Hepatocyte (in vitro differentiated cells): ENCODE results near the gene TIPARP. TPM values are rescaled to one million over a fixed set of nuclear protein-coding genes. Genes with fewer than 3 reads are reported as not detected.

ENCODE experiments used
- DNase-seq: peaks from one replicate; pipeline ENCODE4 v3.0.0-alpha.2; 2016; ENCODE audit warnings: low spot score
- H2AFZ ChIP-seq: fragments of 200-600 bp; sonication (generic); 2 replicates; pipeline ENCODE4 v1.6.0; 2016; ENCODE audit warnings: antibody characterized with exemption, mild to moderate bottlenecking
- H3K27ac ChIP-seq: fragments of 200-600 bp; sonication (generic); 2 replicates; pipeline ENCODE4 v1.5.1; 2016; ENCODE audit warnings: mild to moderate bottlenecking
- H3K27me3 ChIP-seq: fragments of 200-600 bp; sonication (generic); 2 replicates; pipeline ENCODE4 v1.6.1; 2016
- H3K36me3 ChIP-seq: fragments of 200-600 bp; sonication (generic); replicated peaks from 2 replicates; pipeline ENCODE4 v1.5.1; 2016; ENCODE audit warnings: low read depth; ENCODE audit not compliant: insufficient read depth
- H3K4me1 ChIP-seq: fragments of 200-600 bp; sonication (generic); 2 replicates; pipeline ENCODE4 v1.5.1; 2016; ENCODE audit warnings: mild to moderate bottlenecking, moderate library complexity; ENCODE audit not compliant: insufficient read depth
- H3K4me2 ChIP-seq: fragments of 200-600 bp; sonication (generic); 2 replicates; pipeline ENCODE4 v1.6.0; 2016
- H3K4me3 ChIP-seq: fragments of 200-600 bp; sonication (generic); 2 replicates; pipeline ENCODE4 v1.5.1; 2016; ENCODE audit warnings: mild to moderate bottlenecking
- H3K79me2 ChIP-seq: fragments of 200-600 bp; sonication (generic); 2 replicates; pipeline ENCODE4 v1.6.0; 2017; ENCODE audit warnings: mild to moderate bottlenecking
- H3K9me2 ChIP-seq: fragments of 200-600 bp; sonication (generic); replicated peaks from 2 replicates; pipeline ENCODE4 v1.6.0; 2017; ENCODE audit warnings: mild to moderate bottlenecking; ENCODE audit not compliant: insufficient read depth
- H3K9me3 ChIP-seq: fragments of 200-600 bp; sonication (generic); 2 replicates; pipeline ENCODE4 v1.5.1; 2016; ENCODE audit warnings: low read depth, mild to moderate bottlenecking
- H4K20me1 ChIP-seq: fragments of 200-600 bp; sonication (generic); 2 replicates; pipeline ENCODE4 v1.6.0; 2016; ENCODE audit warnings: mild to moderate bottlenecking; ENCODE audit not compliant: insufficient read depth, poor library complexity, severe bottlenecking
- EZH2 ChIP-seq: fragments of 200-600 bp; sonication (generic); IDR thresholded peaks from 2 replicates; pipeline ENCODE4 v1.6.1; 2016; ENCODE audit warnings: antibody characterized with exemption, mild to moderate bottlenecking, borderline replicate concordance
- EZH2phosphoT487 ChIP-seq: fragments of 200-600 bp; sonication (generic); IDR thresholded peaks from one replicate; pipeline ENCODE4 v1.6.1; 2018; ENCODE audit warnings: antibody characterized with exemption, mild to moderate bottlenecking, low read depth, moderate library complexity; ENCODE audit not compliant: unreplicated experiment, severe bottlenecking
- WGBS: methylation state at CpG from one replicate; pipeline ENCODE4 v1.1.6; 2016; ENCODE audit warnings: low lambda C conversion rate; ENCODE audit errors: missing lambda C conversion rate; 5-methylcytosine and 5-hydroxymethylcytosine counted together
- polyA plus RNA-seq: library from polyadenylated mRNA; unstranded; fragments of >200 nt; fragmentation: Nextera tagmentation; extraction: Ambion mirVana; gene quantifications from 2 replicates; pipeline ENCODE4 v1.2.1, GENCODE V29; 2016
- total RNA-seq: library from RNA; depleted of rRNA; stranded (reverse); fragments of >200 nt; gene quantifications from 2 replicates; pipeline ENCODE4 v1.2.3, GENCODE V29; 2014
- TF ChIP-seq, protein P1 (sequence below): fragments of 200-600 bp; sonication (generic); IDR thresholded peaks from 2 replicates; pipeline ENCODE4 v1.5.1; 2016; ENCODE audit warnings: antibody characterized with exemption, mild to moderate bottlenecking; ENCODE audit not compliant: poor library complexity

Gene TIPARP
- total and polyA plus RNA-seq, 2 experiments from 2014 or later = 19.9 to 112 TPM

DNA sequence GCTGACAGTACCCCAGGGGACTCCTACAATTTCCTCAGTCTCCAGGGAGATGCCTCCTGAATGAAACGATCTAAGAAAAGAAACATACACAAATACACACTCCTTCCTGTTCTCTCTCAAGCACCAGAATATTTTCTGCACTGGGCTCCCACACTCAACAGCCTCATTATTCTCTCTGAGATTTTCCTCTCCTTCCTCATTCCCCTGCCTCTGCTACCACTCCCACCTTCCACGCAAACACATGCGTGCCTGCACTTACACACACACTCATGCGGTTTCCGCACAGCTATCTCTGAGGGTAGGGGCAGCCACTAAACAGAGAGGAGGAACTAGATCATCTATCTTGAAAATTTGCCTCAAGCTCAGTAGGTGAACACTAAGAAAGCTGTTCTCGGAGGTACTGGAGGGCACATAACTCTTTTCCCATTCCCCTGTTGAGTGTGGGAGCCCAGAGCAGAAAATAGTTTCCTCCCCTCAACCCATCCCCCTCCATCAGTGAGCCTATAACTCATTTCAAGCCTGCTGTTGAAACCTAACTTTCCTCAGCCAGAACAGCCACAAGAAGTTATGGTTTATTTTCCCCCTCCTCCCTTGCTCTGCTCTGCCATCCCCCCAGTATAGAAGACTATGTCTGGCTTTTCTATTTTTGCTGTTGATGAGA lies 30.5 kb upstream of the TIPARP start:
- TF ChIP-seq, protein P1, sequence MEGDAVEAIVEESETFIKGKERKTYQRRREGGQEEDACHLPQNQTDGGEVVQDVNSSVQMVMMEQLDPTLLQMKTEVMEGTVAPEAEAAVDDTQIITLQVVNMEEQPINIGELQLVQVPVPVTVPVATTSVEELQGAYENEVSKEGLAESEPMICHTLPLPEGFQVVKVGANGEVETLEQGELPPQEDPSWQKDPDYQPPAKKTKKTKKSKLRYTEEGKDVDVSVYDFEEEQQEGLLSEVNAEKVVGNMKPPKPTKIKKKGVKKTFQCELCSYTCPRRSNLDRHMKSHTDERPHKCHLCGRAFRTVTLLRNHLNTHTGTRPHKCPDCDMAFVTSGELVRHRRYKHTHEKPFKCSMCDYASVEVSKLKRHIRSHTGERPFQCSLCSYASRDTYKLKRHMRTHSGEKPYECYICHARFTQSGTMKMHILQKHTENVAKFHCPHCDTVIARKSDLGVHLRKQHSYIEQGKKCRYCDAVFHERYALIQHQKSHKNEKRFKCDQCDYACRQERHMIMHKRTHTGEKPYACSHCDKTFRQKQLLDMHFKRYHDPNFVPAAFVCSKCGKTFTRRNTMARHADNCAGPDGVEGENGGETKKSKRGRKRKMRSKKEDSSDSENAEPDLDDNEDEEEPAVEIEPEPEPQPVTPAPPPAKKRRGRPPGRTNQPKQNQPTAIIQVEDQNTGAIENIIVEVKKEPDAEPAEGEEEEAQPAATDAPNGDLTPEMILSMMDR = no peak
- H3K27ac ChIP-seq = peak overlapping the region; percentile 22
- H3K4me2 ChIP-seq = peak overlapping the region; percentile 41
- H3K9me2 ChIP-seq = no peaks in the 10 kb centered on the region
- H3K9me3 ChIP-seq = no peaks in the 10 kb centered on the region
- H3K4me3 ChIP-seq = no peak overlapping the region
- no peaks in the 10 kb centered on the region for H3K27me3 ChIP-seq
- 46% methylated on average over 6 of the region's 6 CpGs for WGBS
- H3K36me3 ChIP-seq = no peaks in the 10 kb centered on the region
- DNase-seq = peak; percentile 11
- H2AFZ ChIP-seq = peak overlapping the region; percentile 9
- H3K79me2 ChIP-seq = no peaks in the 10 kb centered on the region
- no peaks in the 10 kb centered on the region for H4K20me1 ChIP-seq
- no peaks in the 10 kb centered on the region for H3K4me1 ChIP-seq

DNA sequence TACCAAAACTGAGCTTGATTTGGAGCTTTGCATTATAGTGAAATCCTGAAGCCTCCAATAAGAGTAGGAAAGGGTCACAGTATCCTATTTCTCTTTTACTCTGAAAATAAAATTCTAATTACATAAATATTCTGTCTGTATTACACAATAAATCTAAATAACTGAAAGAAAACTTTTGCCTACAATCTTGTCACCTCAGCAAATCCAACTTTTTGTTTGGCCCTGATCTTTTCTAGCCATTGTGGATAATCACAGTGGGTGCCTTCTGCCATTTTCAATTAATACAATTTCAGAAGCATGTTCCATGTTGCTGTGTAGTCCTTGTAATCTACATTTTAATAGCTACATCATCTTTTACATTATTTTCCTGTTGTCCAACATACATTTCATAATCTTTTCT lies 29.4 kb upstream of the TIPARP start:
- no peaks in the 10 kb centered on the region for H4K20me1 ChIP-seq
- no peaks in the 10 kb centered on the region for H3K79me2 ChIP-seq
- no peak overlapping the region for H3K4me3 ChIP-seq
- H3K9me2 ChIP-seq = no peaks in the 10 kb centered on the region
- no peaks in the 10 kb centered on the region for H3K36me3 ChIP-seq
- no peak overlapping the region for H3K4me2 ChIP-seq
- no peak overlapping the region for H2AFZ ChIP-seq
- no peaks in the 10 kb centered on the region for H3K27me3 ChIP-seq
- no peaks in the 10 kb centered on the region for H3K9me3 ChIP-seq
- H3K27ac ChIP-seq = no peak overlapping the region
- no peaks in the 10 kb centered on the region for H3K4me1 ChIP-seq
- TF ChIP-seq EZH2 (no peak), EZH2phosphoT487 (no peak)
- TF ChIP-seq, protein P1 = no peak
- DNase-seq = no peak

DNA sequence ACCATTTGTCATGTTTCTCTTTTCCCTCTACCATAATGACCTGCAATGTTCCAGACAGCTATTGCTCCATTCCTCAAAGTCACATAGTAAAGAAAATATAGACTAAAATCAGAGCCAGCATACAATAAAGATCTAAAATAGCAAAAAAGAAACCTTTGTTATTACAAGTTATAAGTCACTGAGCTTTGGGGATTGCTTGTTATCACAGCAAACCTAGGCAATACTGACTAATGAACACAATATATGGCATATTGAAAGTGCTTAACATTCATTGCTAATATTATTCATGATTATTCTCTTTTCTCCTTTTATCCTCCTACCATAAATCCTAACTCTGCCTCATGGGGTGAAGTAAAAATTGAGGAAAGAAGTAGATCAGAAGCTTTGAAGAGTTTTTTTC lies 27.4 kb upstream of the TIPARP start:
- DNase-seq = no peak
- Histone ChIP-seq H3K9me3 (no peaks in the 10 kb centered on the region), H3K79me2 (no peaks in the 10 kb centered on the region), H3K4me3 (no peak overlapping the region), H2AFZ (no peak overlapping the region), H4K20me1 (no peaks in the 10 kb centered on the region), H3K27ac (no peak overlapping the region), H3K36me3 (no peaks in the 10 kb centered on the region), H3K9me2 (no peaks in the 10 kb centered on the region), H3K4me2 (no peak overlapping the region), H3K4me1 (no peaks in the 10 kb centered on the region), H3K27me3 (no peaks in the 10 kb centered on the region)
- TF ChIP-seq EZH2 (no peak), EZH2phosphoT487 (no peak)
- TF ChIP-seq, protein P1 = no peak

DNA sequence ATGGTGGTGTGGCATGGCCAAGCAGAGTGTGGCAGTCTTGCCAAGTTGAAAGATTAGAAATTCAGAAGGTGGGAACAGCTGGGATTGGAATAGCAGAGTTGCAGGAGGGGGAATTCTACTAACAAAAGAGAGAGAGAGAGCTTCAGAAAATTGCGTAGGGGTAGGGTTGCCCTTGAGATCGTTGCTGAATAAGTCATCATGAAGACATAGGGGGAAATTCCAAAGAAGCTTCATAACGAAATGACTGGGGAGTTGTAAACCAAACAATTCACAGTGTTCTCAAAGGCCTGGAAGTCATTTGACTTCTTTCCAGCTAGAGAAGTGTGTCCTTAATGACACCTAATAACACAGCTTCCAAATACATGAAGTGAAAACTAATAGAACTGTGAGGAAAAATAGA lies 26.3 kb upstream of the TIPARP start:
- Histone ChIP-seq H3K27me3 (no peaks in the 10 kb centered on the region), H3K4me2 (no peak overlapping the region), H3K9me3 (no peaks in the 10 kb centered on the region), H3K27ac (no peak overlapping the region), H4K20me1 (no peaks in the 10 kb centered on the region), H3K79me2 (no peaks in the 10 kb centered on the region), H3K4me3 (no peak overlapping the region), H3K9me2 (no peaks in the 10 kb centered on the region), H3K4me1 (no peaks in the 10 kb centered on the region), H3K36me3 (no peaks in the 10 kb centered on the region), H2AFZ (no peak overlapping the region)
- no peak for DNase-seq
- no peak for TF ChIP-seq EZH2
- no peak for TF ChIP-seq EZH2phosphoT487
- TF ChIP-seq, protein P1 = no peak
- WGBS = 87% methylated on average over 3 of the region's 3 CpGs
